Bronchial epithelial cell (primary cell): Measurements from ENCODE around the gene PERCC1. TPM values are rescaled to one million over a fixed set of nuclear protein-coding genes. Genes with fewer than 3 reads are reported as not detected.

Experiments
- DNase-seq: peaks from one replicate; pipeline ENCODE4 v3.0.0-alpha.2; 2010; ENCODE audit warnings: low read depth
- FAIRE-seq: peaks from 2 replicates; lab custom pipeline; 2011; peaks lifted over from hg19 to GRCh38; lab: Jason Lieb, UNC
- H3K27me3 ChIP-seq: 2 replicates; pipeline ENCODE4 v1.5.1; 2011; ENCODE audit warnings: low read length; ENCODE audit not compliant: control insufficient read depth, insufficient read depth
- H3K36me3 ChIP-seq: 2 replicates; pipeline ENCODE4 v1.5.1; 2011; ENCODE audit warnings: low read length; ENCODE audit not compliant: control insufficient read depth, insufficient read depth
- H3K4me3 ChIP-seq: 2 replicates; pipeline ENCODE4 v1.5.1; 2011; ENCODE audit warnings: mild to moderate bottlenecking, low read depth, low read length, control low read depth
- total RNA-seq: library from RNA; depleted of rRNA; stranded (reverse); fragments of >200 nt; gene quantifications from 2 replicates; pipeline ENCODE4 v1.2.1, GENCODE V29; 2014
- TF ChIP-seq, protein P1 (sequence below): IDR thresholded peaks from 2 replicates; pipeline ENCODE4 v1.5.1; 2011; ENCODE audit warnings: mild to moderate bottlenecking, moderate library complexity, low read length, control low read depth, inconsistent platforms; ENCODE audit not compliant: insufficient read depth, severe bottlenecking

The PERCC1 gene
- total RNA-seq, 1 donor from 2014 or later = not detected

DNA sequence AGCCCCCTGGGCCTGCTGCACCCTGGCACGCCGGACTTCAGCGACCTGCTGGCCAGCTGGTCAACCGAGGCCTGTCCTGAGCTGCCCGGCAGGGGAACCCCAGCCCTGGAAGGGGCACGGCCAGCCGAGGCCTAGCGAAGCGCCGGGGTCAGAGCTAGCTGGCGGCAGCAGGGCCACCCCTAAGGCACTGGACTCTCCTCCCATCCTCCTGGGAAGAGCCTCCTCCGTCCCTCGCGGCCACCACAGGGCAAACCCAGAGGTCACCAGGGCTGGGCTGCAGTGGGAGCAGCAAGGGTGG, 2.3 kb downstream of the PERCC1 start:
- no peak for FAIRE-seq
- TF ChIP-seq, protein P1, sequence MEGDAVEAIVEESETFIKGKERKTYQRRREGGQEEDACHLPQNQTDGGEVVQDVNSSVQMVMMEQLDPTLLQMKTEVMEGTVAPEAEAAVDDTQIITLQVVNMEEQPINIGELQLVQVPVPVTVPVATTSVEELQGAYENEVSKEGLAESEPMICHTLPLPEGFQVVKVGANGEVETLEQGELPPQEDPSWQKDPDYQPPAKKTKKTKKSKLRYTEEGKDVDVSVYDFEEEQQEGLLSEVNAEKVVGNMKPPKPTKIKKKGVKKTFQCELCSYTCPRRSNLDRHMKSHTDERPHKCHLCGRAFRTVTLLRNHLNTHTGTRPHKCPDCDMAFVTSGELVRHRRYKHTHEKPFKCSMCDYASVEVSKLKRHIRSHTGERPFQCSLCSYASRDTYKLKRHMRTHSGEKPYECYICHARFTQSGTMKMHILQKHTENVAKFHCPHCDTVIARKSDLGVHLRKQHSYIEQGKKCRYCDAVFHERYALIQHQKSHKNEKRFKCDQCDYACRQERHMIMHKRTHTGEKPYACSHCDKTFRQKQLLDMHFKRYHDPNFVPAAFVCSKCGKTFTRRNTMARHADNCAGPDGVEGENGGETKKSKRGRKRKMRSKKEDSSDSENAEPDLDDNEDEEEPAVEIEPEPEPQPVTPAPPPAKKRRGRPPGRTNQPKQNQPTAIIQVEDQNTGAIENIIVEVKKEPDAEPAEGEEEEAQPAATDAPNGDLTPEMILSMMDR = no peak
- no peaks in the 10 kb centered on the region for H3K27me3 ChIP-seq
- no peak for DNase-seq
- H3K36me3 ChIP-seq = no peaks in the 10 kb centered on the region
- no peak overlapping the region for H3K4me3 ChIP-seq

DNA sequence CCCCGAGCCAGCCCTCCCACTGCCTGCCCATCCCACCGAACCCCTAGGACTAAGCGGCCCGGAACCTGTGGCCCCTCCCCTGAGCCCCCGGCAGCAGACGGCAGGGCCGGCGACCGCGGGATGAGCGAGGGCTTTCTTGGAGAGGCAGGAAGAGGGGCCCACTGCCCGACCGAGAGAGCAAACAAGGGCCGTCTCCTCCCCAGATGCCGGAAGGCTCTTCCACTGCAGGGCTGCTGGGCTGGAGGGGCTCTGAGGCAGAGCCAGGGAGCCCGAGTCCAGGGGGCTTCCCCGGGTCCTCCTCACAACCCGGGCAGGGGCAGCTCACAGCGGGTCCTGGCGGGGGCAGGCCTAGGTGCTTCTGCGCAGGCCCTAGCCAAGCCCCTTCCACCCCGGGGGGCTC, 2.9 kb downstream of the PERCC1 start:
- TF ChIP-seq, protein P1 = no peak
- DNase-seq = no peak
- H3K4me3 ChIP-seq = no peak overlapping the region
- H3K36me3 ChIP-seq = no peaks in the 10 kb centered on the region
- H3K27me3 ChIP-seq = no peaks in the 10 kb centered on the region
- FAIRE-seq = no peak

DNA sequence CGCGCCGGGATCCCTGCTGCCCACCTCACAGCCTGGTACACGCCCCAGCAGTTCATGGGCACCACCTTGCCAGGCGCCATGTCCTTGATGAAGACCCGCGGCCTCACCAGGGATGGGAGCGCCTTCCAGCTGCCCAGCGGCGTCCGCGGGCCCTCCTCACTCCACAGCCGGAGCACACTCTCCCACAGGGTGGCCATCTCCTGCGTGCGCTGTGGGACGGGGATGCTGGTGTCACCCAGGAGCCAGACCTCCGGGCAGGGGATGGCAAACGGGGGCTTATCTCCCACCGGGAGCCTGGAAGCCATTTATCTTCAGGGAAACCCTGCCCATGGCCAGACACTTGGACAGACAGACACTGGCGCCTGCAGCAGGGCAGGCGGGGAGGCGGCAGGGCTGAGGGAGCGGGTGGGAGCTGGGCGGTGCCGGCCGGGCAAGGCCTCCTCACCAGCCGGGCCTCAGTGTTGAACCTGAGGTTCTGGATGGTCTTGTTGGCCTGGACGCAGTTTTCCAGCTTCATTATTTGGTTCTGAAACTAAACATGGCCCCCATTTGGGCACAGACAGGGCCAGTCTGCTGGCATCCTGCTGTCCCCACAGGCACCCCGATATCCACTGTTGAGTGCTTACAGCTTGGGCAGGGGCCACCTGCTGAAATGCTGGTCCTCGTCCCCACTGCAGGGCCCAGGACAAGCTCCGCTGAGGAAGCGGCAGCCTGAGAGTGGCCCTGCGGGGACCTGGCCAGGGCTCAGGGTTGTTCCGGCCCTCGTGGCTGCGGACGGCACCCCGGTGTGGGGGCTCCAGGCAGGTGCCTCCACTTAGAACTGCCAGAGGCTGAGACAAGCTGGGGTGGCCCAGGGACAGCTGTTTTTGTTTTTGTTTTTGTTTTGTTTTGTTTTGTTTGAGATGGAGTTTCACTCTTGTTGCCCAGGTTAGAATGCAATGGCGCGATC, 4.0 kb downstream of the PERCC1 start:
- no peak for DNase-seq
- TF ChIP-seq, protein P1 = no peak
- Histone ChIP-seq H3K4me3 (no peak overlapping the region), H3K27me3 (no peaks in the 10 kb centered on the region), H3K36me3 (no peaks in the 10 kb centered on the region)
- no peak for FAIRE-seq

DNA sequence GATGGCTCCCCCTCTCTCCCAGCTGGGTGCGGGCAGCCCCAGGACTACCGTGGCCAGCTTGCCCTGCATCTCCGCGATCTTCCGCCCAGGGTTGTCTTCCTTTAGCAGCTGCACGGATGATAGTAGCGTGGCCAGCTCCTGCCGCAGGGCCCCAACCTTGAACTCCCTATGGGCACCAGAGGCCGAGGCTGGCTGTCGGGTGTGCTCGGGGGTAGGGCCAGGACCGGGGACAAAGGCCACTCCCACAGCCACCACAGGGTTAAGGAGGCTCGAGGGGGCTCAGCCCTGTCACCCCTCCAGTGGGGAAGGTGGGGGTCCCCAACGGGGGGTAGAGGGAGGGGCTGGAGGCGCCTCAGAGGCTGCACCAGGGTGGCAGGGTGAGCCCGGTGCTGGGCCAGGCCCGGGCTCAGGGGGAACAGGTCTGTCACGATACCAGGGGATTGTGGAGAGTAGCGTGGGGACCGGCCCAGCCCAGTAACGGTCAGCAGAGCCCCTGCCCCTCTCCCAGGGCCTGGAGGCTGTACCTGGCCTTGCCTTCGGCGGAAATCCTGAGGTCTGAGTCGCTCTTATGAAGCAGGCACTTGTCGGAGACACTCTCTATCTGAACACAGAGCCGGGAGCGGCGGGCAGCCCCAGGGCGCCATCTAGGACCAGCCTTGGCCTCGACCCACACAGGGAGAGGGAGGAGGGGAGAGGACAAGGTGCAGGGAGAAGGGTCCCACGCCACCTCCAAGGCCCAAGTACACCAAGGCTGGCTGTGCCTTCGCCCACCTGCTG, 5.2 kb downstream of the PERCC1 start:
- H3K27me3 ChIP-seq = no peaks in the 10 kb centered on the region
- no peaks in the 10 kb centered on the region for H3K36me3 ChIP-seq
- no peak overlapping the region for H3K4me3 ChIP-seq
- DNase-seq = no peak
- FAIRE-seq = no peak
- TF ChIP-seq, protein P1 = no peak

DNA sequence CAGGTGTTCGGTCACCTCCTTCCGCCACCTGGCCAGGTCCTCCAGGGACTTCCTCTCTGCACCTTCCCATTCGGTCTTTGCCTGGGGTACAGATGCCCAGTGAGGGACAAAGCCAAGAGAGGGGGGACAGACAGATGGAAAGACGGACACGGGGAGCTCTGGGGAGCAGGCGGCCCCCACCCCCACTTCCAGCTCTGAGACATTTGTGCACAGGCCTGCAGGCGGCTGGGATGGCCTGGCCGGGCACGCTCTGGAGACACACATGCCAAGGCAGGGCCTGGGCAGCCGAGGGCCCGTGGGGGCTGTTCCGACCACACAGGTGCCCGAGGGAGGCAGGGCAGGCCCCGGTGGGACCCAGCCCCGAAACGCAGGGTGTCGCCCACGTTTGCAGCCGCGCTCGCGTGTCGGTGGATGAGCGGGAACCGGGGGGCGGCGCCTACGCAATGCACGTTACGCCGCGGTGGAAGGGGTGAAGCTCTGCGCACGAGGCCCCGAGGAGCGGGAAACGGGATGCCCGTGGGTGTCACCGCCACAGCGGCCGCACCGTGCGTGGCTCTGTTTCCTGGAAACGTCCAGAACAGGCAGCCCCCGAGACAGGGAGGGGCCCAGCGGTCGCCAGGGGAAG, 6.0 kb downstream of the PERCC1 start:
- no peak overlapping the region for H3K4me3 ChIP-seq
- TF ChIP-seq, protein P1 = no peak
- H3K36me3 ChIP-seq = no peaks in the 10 kb centered on the region
- no peak for DNase-seq
- no peak for FAIRE-seq
- no peaks in the 10 kb centered on the region for H3K27me3 ChIP-seq
